Stimulated activated CD8-positive, alpha-beta memory T cell treated with anti-CD3 and anti-CD28 coated beads, Interleukin-12 subunit alpha, Interleukin-12 subunit beta, amount 100 ng/mL, for 4 hours (primary cell): ENCODE measurements around the gene DNAH14.
"Not testable (repeated sequence)": the region's sequence is repeated elsewhere in the genome, so short reads cannot be mapped to it uniquely, and the experiment has no call there.

Experiments used
- DNase-seq: peaks from one replicate; pipeline ENCODE4 v3.0.0-alpha.2; 2020; ENCODE audit warnings: low read depth

Gene DNAH14

DNA sequence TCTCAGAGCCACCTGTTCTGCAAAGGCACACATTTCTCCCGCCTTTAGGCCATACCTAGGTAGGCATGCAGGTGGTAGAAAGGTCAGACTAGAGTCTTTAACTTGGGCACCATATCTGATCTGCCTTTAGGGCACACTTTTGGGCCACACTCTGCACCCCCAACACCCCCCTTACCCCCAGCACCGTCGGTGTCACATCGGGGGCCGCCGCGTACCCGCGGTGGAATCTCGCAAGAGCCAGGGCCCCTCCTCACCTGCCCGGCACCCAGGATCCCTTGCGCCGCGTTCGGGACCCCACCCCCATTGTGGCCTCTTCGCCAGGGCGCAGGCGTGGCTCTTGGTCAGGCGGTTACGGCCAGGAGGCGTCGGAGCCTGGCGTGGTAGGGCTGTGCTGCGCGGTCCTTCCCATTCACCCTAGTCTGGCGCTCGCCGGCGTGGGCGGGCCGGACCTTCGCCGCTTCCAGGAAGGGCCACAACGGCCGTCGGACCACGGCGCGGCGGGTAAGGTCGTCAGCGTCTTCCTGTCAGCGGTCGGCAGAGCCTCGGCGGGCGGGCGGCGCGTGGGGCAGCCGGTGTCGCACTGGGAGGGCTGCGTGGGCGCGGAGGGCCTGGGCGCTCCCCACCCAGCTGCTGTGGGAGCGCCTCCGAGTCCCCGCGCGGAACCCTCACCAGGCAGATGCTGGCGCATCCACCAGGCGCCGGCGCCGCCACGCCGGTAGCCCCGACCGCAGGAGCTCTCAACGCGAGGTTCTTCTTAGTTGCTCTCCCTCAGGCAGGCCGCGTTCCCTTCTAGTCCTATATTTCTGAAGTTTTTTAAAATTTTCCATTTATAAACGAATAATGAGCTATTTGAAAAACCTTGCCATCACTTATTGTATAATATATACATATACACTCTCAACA is at the start of gene DNAH14:
Gene DNAH14, plus strand, starts transcription at position 341 of the 903 bp plus-strand sequence. CDS start 23,028 bp downstream, outside the sequence.
- DNase-seq: no peak

DNA sequence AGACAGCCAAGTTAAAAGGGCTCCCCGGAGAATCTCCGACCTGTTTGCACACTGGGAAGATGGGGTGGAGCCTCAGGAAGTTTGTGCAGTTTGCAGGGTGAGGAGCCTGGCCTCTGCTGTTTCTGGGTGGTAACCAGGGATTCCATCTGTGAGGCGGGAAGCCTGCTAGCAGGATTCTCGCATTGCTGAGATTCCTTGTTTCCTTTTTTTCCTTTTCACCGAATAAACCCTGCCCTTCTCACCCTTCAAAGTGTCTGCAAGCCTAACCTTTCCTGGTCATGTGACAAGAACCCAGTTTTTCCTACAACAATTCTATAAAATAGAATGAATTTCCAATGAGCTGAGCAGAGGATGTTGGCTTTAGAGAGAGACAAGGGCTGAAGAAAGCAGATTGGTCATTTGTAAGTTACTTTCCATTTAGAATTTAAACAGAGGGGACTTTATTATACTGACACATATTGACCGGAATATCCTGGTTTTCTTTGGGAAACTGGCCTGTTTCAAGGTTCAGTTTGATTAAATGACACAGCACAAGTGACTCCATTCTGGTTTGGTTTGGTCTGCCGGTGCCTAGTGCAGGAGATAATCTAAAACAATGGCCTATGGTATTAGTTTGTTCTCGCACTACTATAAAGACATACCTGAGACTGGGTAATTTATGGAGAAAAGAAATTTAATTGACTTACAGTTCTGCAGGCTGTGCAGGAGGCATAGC is 48.7 kb upstream of the DNAH14 start:
- DNase-seq: no peak

DNA sequence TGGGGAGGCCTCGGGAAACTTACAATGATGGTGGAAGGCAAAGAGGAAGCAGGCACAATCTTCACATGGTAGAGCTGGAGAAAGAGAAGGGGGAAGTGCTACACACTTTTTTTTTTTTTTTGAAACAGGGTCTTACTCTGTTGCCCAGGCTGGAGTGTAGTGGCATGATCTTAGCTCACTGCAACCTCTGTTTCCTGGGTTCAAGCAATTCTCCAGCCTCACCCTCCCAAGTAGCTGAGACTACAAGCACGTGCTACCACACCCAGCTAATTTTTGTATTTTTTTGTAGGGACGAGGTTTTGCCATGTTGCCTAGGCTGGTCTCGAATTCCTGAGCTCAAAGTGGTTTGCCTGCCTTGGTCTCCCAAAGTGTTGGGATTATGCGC is 48.2 kb upstream of the DNAH14 start:
- not testable (repeated sequence) for DNase-seq

- DNase-seq: no peak
Measured at GRCh38 chr1:224881762-224882211, 47.7 kb upstream of the DNAH14 start.

- DNase-seq: no peak
Measured at GRCh38 chr1:224882264-224882663, 47.2 kb upstream of the DNAH14 start.

DNA sequence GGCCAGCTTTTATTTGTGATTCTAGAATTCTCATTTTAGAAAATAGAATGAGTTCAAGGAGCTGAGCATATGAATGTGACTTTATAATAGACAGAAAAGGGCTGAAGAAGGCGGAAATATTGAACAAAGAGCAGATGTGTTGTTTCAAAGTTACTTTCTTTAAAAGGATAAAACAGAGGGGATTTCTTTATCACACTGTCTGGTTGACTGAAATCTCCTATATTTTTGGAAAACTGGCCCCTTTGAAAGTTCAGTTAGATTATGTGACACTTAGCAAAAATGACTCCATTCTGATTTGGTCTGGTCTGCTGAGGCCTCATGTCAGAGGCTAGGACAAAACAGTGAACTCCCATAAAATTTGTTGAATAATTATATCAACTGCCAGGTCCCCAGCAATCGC is 46.4 kb upstream of the DNAH14 start:
- no peak for DNase-seq

- DNase-seq: no peak
Measured at GRCh38 chr1:224884361-224884801, 45.1 kb upstream of the DNAH14 start.

- not testable (repeated sequence) for DNase-seq
Measured at GRCh38 chr1:224885376-224885775, 44.1 kb upstream of the DNAH14 start.

GRCh38 chr1:224894915-224895314 is 34.6 kb upstream of the DNAH14 start:
- no peak for DNase-seq

DNA sequence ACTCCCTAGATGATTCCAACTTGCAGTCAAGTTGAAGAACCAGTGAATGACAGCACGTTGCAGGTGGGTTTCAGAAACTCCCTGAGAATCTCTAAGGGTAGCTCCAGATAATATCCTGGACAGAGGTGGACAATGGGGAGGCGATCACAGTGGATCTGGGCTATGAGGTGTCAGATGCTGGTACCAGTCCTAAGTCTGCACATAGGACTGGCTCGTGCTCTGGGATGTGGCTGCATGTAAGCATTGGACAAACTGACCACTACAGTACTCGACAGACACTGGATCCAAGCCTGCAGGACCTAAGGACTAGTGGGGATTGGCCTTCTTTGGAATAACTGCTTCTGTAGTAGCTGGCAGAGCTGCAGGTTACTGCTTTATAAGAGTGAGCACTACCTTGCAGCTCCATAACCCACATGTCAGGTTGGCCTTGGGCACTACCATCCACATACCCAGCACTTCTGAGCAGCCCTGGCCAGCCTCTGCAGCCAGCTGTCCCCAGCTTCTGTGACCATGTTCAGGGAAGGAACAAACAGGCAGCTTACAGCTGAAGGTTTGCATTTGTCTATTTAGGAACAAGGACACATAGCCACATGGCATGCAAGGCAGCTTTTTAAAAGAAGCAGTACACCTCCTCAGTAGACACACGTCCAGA is 33.2 kb upstream of the DNAH14 start:
- no peak for DNase-seq

GRCh38 chr1:224897529-224898327 is 31.7 kb upstream of the DNAH14 start:
- DNase-seq: no peak

- DNase-seq: no peak
Measured at GRCh38 chr1:224898937-224899336, 30.5 kb upstream of the DNAH14 start.

- no peak for DNase-seq
Measured at GRCh38 chr1:224900062-224900630, 29.3 kb upstream of the DNAH14 start.

GRCh38 chr1:224901087-224901810 is 28.2 kb upstream of the DNAH14 start:
- DNase-seq: no peak

- DNase-seq: no peak
Measured at GRCh38 chr1:224903955-224904354, 25.5 kb upstream of the DNAH14 start.

DNA sequence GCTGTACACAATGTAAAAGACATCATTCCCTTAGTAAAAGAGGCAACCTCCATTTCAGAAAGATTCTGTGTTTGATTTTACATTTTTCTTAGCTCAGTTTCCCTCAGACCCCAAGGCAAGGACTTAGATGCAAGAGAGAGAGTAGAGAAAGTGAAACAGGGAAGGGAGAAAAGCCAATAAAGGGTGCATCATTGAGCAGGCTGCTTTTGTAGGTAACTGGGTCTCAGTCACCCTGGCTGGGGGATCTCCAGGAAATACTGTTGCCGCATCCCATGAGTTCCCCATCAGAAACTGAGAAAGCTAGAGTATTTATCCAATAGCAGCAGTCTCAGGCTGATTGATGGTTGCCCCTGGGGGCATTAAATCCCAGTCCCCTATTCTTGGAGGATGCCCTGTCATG is 23.1 kb upstream of the DNAH14 start:
- no peak for DNase-seq

- DNase-seq: no peak
Measured at GRCh38 chr1:224911217-224911616, 18.3 kb upstream of the DNAH14 start.

DNA sequence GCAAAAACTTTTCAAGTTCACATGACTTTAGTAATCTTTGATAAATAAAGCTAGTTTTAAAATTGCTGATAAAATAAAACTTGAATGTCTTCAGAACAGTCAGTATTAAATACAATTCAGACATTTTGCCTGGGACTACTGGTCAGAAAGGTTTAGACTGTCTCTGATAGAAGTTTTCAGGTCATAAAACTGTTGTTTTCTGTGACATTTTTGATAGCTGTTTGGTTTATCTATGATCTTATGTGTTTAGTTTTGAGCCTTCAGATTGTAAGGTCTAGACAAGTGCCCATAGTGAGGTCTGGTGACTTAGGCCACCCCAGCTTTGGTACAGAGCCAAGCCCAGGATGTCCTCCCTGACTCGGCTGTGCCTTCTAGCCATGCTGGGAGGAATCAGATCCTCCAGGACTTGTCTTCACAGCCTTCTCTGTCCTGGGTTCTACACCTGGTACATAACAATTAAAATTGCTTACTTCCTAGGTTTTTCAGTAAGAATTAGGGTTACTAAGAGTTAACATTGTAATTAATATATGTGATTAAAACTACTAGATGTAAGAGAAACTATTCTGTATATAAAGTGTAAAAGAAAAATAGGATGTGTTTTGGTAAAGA is 15.1 kb upstream of the DNAH14 start:
- DNase-seq: no peak

DNA sequence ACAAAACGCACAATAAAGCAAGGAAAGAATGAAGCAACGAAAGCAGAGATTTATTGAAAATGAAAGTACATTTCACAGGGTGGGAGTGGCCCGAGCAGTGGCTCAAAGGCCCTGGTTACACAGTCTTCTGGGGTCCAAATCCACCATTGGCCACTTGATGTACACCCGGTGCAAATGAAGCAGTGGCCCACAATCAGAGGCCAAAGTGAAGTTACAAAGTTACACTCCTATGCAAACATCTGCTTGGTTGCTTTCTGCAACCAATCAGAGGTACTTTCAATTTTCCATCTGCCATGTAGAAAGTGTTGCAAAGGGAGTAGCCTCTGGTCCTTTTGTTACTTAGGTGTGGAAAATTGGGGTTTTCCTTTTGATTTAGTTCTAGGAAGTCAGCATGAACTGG is 10.0 kb upstream of the DNAH14 start:
- DNase-seq: no peak

- DNase-seq: no peak
Measured at GRCh38 chr1:224920930-224921329, 8.5 kb upstream of the DNAH14 start.
